ENCODE data around the gene CMKLR1.

GRCh38 chr12:108287227-108287626 is 51.9 kb downstream of the CMKLR1 start:
- TF ChIP-seq CTCF (IDR thresholded peaks at IDR 0.05): no peak
- TF ChIP-seq EZH2 (IDR thresholded peaks at IDR 0.05; ENCODE audit: borderline replicate concordance, insufficient read depth, low read depth, low read length, poor library complexity, severe bottlenecking): no peak

Data from B cell (primary cell).